Limb (tissue), 2 donors: Measurements from ENCODE around the gene RNGTT.

Experiments
- DNase-seq, 2 donors: peaks; one replicate each; pipeline ENCODE4 v3.0.0-alpha.2; 2016; ENCODE audit errors: extremely low spot score in 2 of 2

RNGTT gene

GRCh38 chr6:88563277-88563625 lies 400.2 kb downstream of the RNGTT start:
- DNase-seq, result no peak

GRCh38 chr6:88562353-88563276 lies 400.8 kb downstream of the RNGTT start:
- DNase-seq, result no peak

- DNase-seq, result peak in 1 of 2 donors; percentile 8
Observed at GRCh38 chr6:88561954-88562315, 401.5 kb downstream of the RNGTT start.

GRCh38 chr6:88561034-88561953 lies 402.1 kb downstream of the RNGTT start:
- no peak for DNase-seq
